Right cardiac atrium (tissue), 5 donors: ENCODE results near the gene MPND. TPM values are rescaled to one million over a fixed set of nuclear protein-coding genes. Genes with fewer than 3 reads are reported as not detected.
"Not testable (repeated sequence)": the region's sequence is repeated elsewhere in the genome, so short reads cannot be mapped to it uniquely, and the experiment has no call there.

Experiments
- ATAC-seq, 2 donors: fragments of 200-7000 bp; cut with Tn5 transposase; one replicate each; pipeline versions ENCODE4 v1.8.0 to v1.9.1; 2020; ENCODE audit warnings: moderate library complexity in 2 of 2, mild to moderate bottlenecking in 1 of 2
- DNase-seq, 3 donors: peaks; one replicate each; pipeline ENCODE4 v3.0.0-alpha.2; 2020
- H3K27ac ChIP-seq: one replicate; pipeline ENCODE4 v1.5.1; 2013; ENCODE audit warnings: mild to moderate bottlenecking, low read length, control low read depth, moderate library complexity
- H3K27me3 ChIP-seq: one replicate; pipeline ENCODE4 v1.6.1; 2013; ENCODE audit not compliant: control insufficient read depth, insufficient read depth
- H3K4me1 ChIP-seq: one replicate; pipeline ENCODE4 v1.6.1; 2013; ENCODE audit warnings: low read length; ENCODE audit not compliant: control insufficient read depth, insufficient read depth
- H3K4me3 ChIP-seq: one replicate; pipeline ENCODE4 v1.5.1; 2013; ENCODE audit warnings: low read length, control low read depth
- H3K9me3 ChIP-seq: one replicate; pipeline ENCODE4 v1.6.1; 2013; ENCODE audit warnings: low read length; ENCODE audit not compliant: control insufficient read depth
- WGBS: extraction: QIAGEN DNeasy Blood & Tissue Kit; methylation state at CpG from one replicate; pipeline ENCODE4 v1.1.7; 2013; 5-methylcytosine and 5-hydroxymethylcytosine counted together
- intact Hi-C, 4 donors: fragments of 100-400 bp; cut with DNase I; formaldehyde crosslinking; loops; one replicate each; pipeline versions ENCODE4 v1.11.0 to v1.14.0; 2022 to 2023
- polyA plus RNA-seq: library from polyadenylated mRNA; stranded (reverse); fragments of 200-250 nt; gene quantifications from one replicate; pipeline ENCODE4 v1.2.3, GENCODE V29; 2013
- total RNA-seq, 4 donors: library from RNA; stranded (reverse); fragmentation: NEBNext Ultra II Directional; extraction: Animal tissue kit (Norgen Biotek cat#: 25700); gene quantifications; one replicate each; pipeline ENCODE4 v1.2.1, GENCODE V29; 2021
- donor health status: healthy with polysubstance abuse.
- donor health status: DM: no; HTN: yes; CAD: no.
- donor health status: DM: no; HTN: no; CAD: no.
- donor health status: DM: no; HTN: yes; CAD: no; lungs with severe emphysema.
- donor health status: DM: yes; HTN: yes; CAD: no.

MPND gene
- total and polyA plus RNA-seq, 5 donors, result 22.8 to 25.8 (median 24.9) TPM

DNA sequence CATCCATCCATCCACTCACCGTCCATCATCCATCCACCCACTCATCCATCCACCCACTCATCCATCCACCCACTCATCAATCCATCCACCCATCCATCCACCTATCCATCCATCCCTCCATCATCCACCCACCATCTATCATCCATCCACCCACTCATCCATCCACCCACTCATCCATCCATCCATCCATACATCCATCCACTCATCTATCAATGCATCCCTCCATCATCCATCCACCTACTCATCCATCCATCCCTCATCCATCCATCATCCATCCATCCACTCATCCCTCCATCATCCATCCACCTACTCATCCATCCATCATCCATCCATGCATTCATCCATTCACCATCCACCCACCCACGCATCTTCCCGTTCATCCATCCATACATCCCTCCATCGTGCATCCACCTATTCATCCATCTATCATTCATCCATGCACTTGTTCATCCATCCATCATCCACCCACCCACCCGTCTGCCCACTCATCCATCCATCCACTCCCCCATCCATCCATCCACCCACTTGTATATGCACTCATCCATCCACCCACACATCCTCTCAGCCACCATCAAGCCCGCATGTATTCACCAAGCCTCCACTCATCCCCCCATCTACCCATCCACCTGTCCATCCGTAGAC, 8.3 kb upstream of the MPND start:
- H3K27me3 ChIP-seq, result no peaks in the 10 kb centered on the region
- H3K4me1 ChIP-seq, result no peaks in the 10 kb centered on the region
- intact Hi-C loops, result no loop called here
- H3K27ac ChIP-seq, result no peak overlapping the region
- 95% methylated on average over 7 of the region's 7 CpGs for WGBS
- ATAC-seq (no peak), DNase-seq (no peak)
- H3K4me3 ChIP-seq, result no peak overlapping the region
- no peaks in the 10 kb centered on the region for H3K9me3 ChIP-seq

GRCh38 chr19:4337906-4338440, 5.4 kb upstream of the MPND start:
- ATAC-seq, result no peak
- peak overlapping the region; percentile 55 for H3K4me3 ChIP-seq
- no peaks in the 10 kb centered on the region for H3K9me3 ChIP-seq
- H3K4me1 ChIP-seq, result no peaks in the 10 kb centered on the region
- no peak overlapping the region for H3K27ac ChIP-seq
- 8% methylated on average over 14 of the region's 14 CpGs for WGBS
- peak in 2 of 3 donors; percentile 28 to 63 for DNase-seq
- H3K27me3 ChIP-seq, result no peaks in the 10 kb centered on the region
- intact Hi-C loops, result no loop called here

DNA sequence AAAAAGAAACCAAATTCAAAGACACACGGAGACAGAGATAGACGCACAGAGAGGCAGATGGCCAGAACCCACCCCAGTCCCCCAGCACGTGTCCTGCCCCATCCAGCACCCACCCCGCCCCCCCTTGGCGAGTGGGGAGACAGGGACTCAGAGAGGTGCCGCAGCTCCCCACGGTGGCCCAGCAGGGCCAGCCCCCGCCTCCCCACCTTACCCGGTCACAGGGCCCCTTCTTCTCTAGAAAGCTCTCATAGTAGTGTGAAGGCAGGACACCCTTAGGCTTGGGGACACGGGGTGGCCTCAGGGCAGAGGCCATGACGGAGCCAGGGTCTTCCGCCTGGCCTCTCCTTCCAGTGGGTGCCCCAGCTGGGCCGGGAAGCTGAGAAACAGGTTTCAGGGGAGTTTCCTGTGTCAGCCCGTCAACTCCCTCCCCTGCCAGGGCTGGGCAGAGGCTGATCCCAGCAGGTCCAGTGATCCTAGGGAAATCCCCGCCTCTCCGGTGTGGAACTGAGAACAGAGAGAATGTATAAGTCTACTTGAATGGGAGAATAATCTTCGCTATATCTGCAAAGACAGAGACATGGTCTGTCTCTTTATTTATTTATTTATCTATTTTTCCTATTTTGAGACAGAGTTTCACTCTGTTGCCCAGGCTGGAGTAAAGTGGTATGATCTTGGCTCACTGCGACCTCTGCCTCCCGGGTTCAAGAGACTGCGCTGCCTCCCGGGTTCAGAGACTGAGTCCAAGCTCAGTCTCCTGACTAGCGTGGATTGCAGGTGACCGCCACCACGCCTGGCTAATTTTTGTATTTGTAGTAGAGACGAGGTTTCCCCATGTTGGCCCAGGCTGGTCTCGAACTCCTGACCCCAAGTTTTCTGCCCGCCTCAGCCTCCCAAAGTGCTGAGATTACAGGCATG, 4.7 kb upstream of the MPND start, which contains the start of gene STAP2:
Gene STAP2, minus strand, starts transcription at position 387 of the 915 bp plus-strand sequence. Its CDS starts 74 bp downstream, at position 313.
- no peaks in the 10 kb centered on the region for H3K4me1 ChIP-seq
- DNase-seq (no peak), ATAC-seq (no peak)
- no peak within 1 kb of the TSS for H3K27ac ChIP-seq
- intact Hi-C loops, result no loop called here
- whole genome bisulfite sequencing, result 47% methylated on average over 27 of the region's 27 CpGs
- H3K4me3 ChIP-seq, result peak within 1 kb of the TSS; percentile 55
- H3K9me3 ChIP-seq, result no peaks in the 10 kb centered on the region
- H3K27me3 ChIP-seq, result no peaks in the 10 kb centered on the region

GRCh38 chr19:4342314-4342614, 1.1 kb upstream of the MPND start:
- intact Hi-C loops, result loop anchor here in 1 of 4 donors (2.0 kb wide), 1 partner anchor 59 kb away; the partner anchor contains the start of gene SH3GL1
- no peaks in the 10 kb centered on the region for H3K27me3 ChIP-seq
- peak; percentile 10 to 25 for ATAC-seq
- H3K9me3 ChIP-seq, result no peaks in the 10 kb centered on the region
- WGBS, result 2% methylated on average over 10 of the region's 10 CpGs
- no peaks in the 10 kb centered on the region for H3K4me1 ChIP-seq
- DNase-seq, result no peak
- peak overlapping the region; percentile 94 for H3K27ac ChIP-seq
- H3K4me3 ChIP-seq, result peak overlapping the region; percentile 44

- WGBS, result under 1% methylated on average over 39 of the region's 39 CpGs
- peak overlapping the region; percentile 94 for H3K27ac ChIP-seq
- intact Hi-C loops, result loop anchor here in 1 of 4 donors (2.0 kb wide), 1 partner anchor 58 kb away; the partner anchor contains the start of gene SH3GL1
- DNase-seq, result peak; percentile 96 to 98 (median 97)
- H3K27me3 ChIP-seq, result no peaks in the 10 kb centered on the region
- H3K4me1 ChIP-seq, result no peaks in the 10 kb centered on the region
- ATAC-seq, result peak; percentile 97 to 98
- H3K4me3 ChIP-seq, result peak overlapping the region; percentile 96
- H3K9me3 ChIP-seq, result no peaks in the 10 kb centered on the region
These were observed 570 bp upstream of the MPND start for GRCh38 chr19:4342615-4343369.

DNA sequence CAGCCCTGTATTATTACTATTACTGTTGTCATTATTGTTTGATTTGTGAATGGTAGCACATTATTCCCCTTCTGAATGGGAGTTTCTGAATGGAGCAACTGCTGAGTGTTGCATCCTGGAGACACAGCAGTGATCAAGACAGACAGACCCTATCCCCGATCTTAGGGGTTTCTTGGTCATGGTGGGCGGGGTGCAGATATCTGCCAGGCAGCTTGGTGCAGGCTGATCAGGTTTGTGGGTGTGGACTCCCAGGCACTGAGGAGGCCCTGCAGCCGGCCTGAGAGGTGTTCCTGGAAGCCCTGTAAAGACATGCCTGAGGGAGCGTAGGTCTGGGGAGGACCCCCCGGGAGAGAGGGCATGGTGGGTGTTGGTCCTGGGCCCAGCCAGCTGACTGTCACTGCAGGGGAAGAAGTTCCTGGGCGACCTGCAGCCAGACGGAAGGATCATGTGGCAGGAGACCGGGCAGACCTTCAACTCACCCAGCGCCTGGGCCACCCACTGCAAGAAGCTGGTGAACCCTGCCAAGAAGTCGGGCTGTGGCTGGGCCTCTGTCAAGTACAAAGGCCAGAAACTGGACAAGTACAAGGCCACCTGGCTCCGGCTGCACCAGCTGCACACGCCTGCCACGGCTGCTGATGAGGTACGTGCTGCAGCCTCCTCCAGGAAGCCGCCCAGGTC, 2.1 kb downstream of the MPND start:
- Histone ChIP-seq H3K9me3 (no peaks in the 10 kb centered on the region), H3K4me3 (no peak overlapping the region), H3K4me1 (no peaks in the 10 kb centered on the region), H3K27me3 (no peaks in the 10 kb centered on the region), H3K27ac (no peak overlapping the region)
- intact Hi-C loops, result no loop called here
- DNase-seq (peak in 1 of 3 donors; percentile 5), ATAC-seq (no peak)
- 93% methylated on average over 15 of the region's 15 CpGs for WGBS

- no peak overlapping the region for H3K27ac ChIP-seq
- no peak overlapping the region for H3K4me3 ChIP-seq
- no peaks in the 10 kb centered on the region for H3K27me3 ChIP-seq
- DNase-seq (no peak), ATAC-seq (no peak)
- WGBS, result 98% methylated on average over 6 of the region's 6 CpGs
- intact Hi-C loops, result no loop called here
- H3K4me1 ChIP-seq, result no peaks in the 10 kb centered on the region
- H3K9me3 ChIP-seq, result no peaks in the 10 kb centered on the region
These were observed 2.6 kb downstream of the MPND start for GRCh38 chr19:4346020-4346383.

- H3K27me3 ChIP-seq, result no peaks in the 10 kb centered on the region
- no peaks in the 10 kb centered on the region for H3K9me3 ChIP-seq
- no peaks in the 10 kb centered on the region for H3K4me1 ChIP-seq
- H3K4me3 ChIP-seq, result no peak overlapping the region
- no peak overlapping the region for H3K27ac ChIP-seq
- DNase-seq, result no peak
- no peak for ATAC-seq
- WGBS, result 90% methylated on average over 6 of the region's 6 CpGs
- intact Hi-C loops, result no loop called here
These were observed 4.2 kb downstream of the MPND start for GRCh38 chr19:4347521-4347920.

GRCh38 chr19:4349225-4349624, 5.9 kb downstream of the MPND start:
- H3K27me3 ChIP-seq, H3K27ac ChIP-seq, intact Hi-C loops, H3K4me1 ChIP-seq, ATAC-seq, H3K4me3 ChIP-seq, H3K9me3 ChIP-seq, DNase-seq: not testable (repeated sequence)
- WGBS, result 93% methylated on average over 16 of the region's 16 CpGs

DNA sequence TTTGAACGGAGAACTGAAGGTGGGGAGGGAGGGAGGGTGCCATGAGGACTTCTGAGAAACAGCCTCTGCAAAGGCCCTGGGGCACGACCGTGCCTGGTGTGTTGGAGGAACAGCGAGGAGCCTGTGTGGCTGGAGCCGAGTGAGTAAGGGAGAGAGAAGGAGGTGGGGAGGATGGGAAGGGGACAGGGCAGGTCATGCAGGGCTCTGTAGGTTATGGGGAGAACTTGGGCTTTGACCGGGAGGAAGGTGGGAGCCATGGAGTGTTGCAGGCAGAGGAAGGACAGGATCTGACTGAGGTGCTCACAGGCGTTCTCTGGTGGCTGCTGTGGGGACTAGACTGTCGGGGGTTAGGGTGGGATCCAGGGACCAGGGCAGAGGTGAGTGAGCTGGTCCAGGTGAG, 6.7 kb downstream of the MPND start:
- no peak for DNase-seq
- Histone ChIP-seq H3K27me3 (no peaks in the 10 kb centered on the region), H3K9me3 (no peaks in the 10 kb centered on the region), H3K4me1 (no peaks in the 10 kb centered on the region), H3K4me3 (no peak overlapping the region), H3K27ac (no peak overlapping the region)
- intact Hi-C loops, result loop anchor here (5.0 to 10.0 kb wide), 2 partner anchors 75 to 83 kb away; partner anchors contain the start of gene SHD (in 1 of the 4)
- no peak for ATAC-seq
- WGBS, result 89% methylated on average over 8 of the region's 8 CpGs
